Measurements from ENCODE around the gene CDCA3. TPM values are rescaled to one million over a fixed set of nuclear protein-coding genes. Genes with fewer than 3 reads are reported as not detected.
"Not testable (repeated sequence)": the region's sequence is repeated elsewhere in the genome, so short reads cannot be mapped to it uniquely, and the experiment has no call there.

The CDCA3 gene
- total RNA-seq, 5 donors from 2014 or later (not counting 1 experiment from before 2014, with no cell fraction given), result 1.1 to 2.7 (median 2.0) TPM

- H3K9me3 ChIP-seq; DNase-seq; H3K9me3 Mint-ChIP-seq; H3K27me3 ChIP-seq (replicated peaks in 1 of 2; ENCODE audit: control insufficient read depth in 2 of 2, extremely low read depth in 1 of 2, insufficient read depth in 2 of 2, low read length in 1 of 2); H3K27me3 Mint-ChIP-seq; H3K4me3 ChIP-seq (ENCODE audit: control insufficient read depth in 1 of 2, extremely low read depth in 1 of 2, low read length in 1 of 2); H3K27ac ChIP-seq (ENCODE audit: low read length); ATAC-seq (replicated peaks in 1 of 4): not testable (repeated sequence)
- ChIA-PET CTCF (interaction anchor here (0.8 to 4.7 kb wide), 7 partner anchors 21 to 243 kb away, joined by 3 to 23 read pairs (median 5); partner anchors contain the start of genes C12orf57 (in 1 of the 2) and RNU7-1 (in 1 of the 2)), POLR2A (interaction anchor here (0.6 to 0.7 kb wide), 3 partner anchors 44 to 719 kb away, joined by 3 to 4 read pairs (median 4); partner anchors contain the start of gene ENO2 (in 1 of the 2))
- WGBS (ENCODE audit: insufficient coverage), result no CpG with 5 or more reads among the region's 4 CpGs
- H3K36me3 Mint-ChIP-seq, result peaks cover 21% of the 10 kb centered on the region
- H3K4me1 ChIP-seq (ENCODE audit: control insufficient read depth in 1 of 2, extremely low read depth in 1 of 2, insufficient read depth in 2 of 2, low read length in 2 of 2), result peaks cover 20 to 71% of the 10 kb centered on the region in 2 experiments
- H3K4me3 Mint-ChIP-seq, result peak overlapping the region in 1 of 3 donors; percentile 93
- H3K4me1 Mint-ChIP-seq, result peaks cover 54 to 60% (median 57%) of the 10 kb centered on the region in 3 donors
- peak overlapping the region; percentile 66 to 89 for H3K27ac Mint-ChIP-seq
- H3K36me3 ChIP-seq (ENCODE audit: control insufficient read depth in 2 of 2, extremely low read depth in 1 of 2, insufficient read depth in 1 of 2, low read length in 1 of 2), result peaks cover 0 to 25% of the 10 kb centered on the region in 2 donors
Measured at GRCh38 chr12:6870304-6870703, 19.2 kb upstream of the CDCA3 start.

- DNase-seq (peak; percentile 63 to 92 (median 81)), ATAC-seq (replicated peaks in 1 of 4) (peak in 1 of 4 experiments; percentile 10)
- Mint-ChIP-seq H3K4me1 (peaks cover 54 to 58% (median 54%) of the 10 kb centered on the region in 3 donors), H3K4me3 (peak overlapping the region; percentile 85 to 89 (median 87)), H3K27me3 (no peaks in the 10 kb centered on the region), H3K9me3 (no peaks in the 10 kb centered on the region), H3K36me3 (peaks cover 29% of the 10 kb centered on the region), H3K27ac (peak overlapping the region; percentile 89)
- H3K4me1 ChIP-seq (ENCODE audit: control insufficient read depth in 1 of 2, extremely low read depth in 1 of 2, insufficient read depth in 2 of 2, low read length in 2 of 2), result peaks cover 20 to 70% of the 10 kb centered on the region in 2 experiments
- H3K36me3 ChIP-seq (ENCODE audit: control insufficient read depth in 2 of 2, extremely low read depth in 1 of 2, insufficient read depth in 1 of 2, low read length in 1 of 2), result peaks cover 5 to 32% of the 10 kb centered on the region in 2 donors
- CTCF ChIA-PET, result interaction anchor here (0.6 to 4.7 kb wide), 35 partner anchors 12 to 278 kb away, joined by 3 to 23 read pairs (median 4); partner anchors contain the start of genes C12orf57 (in 1 of the 2), C1R (in 1 of the 2), C1RL (in 1 of the 2) and CDCA3 (in 1 of the 2)
- H3K9me3 ChIP-seq, result no peaks in the 10 kb centered on the region
- POLR2A ChIA-PET, result interaction anchor here in 1 of 2 donors (1.0 kb wide), 1 partner anchor 74 kb away, joined by 5 read pairs; the partner anchor contains the start of genes C12orf57 and RNU7-1
- H3K27ac ChIP-seq (ENCODE audit: low read length), result peak overlapping the region; percentile 62
- no peak overlapping the region for H3K4me3 ChIP-seq (ENCODE audit: control insufficient read depth in 1 of 2, extremely low read depth in 1 of 2, low read length in 1 of 2)
- H3K27me3 ChIP-seq (replicated peaks in 1 of 2; ENCODE audit: control insufficient read depth in 2 of 2, extremely low read depth in 1 of 2, insufficient read depth in 2 of 2, low read length in 1 of 2), result no peaks in the 10 kb centered on the region
- WGBS (ENCODE audit: insufficient coverage), result 38% methylated on average over 11 of the region's 12 CpGs
Measured at GRCh38 chr12:6869049-6870021, 18.2 kb upstream of the CDCA3 start.

GRCh38 chr12:6868211-6869048 lies 17.3 kb upstream of the CDCA3 start:
- Mint-ChIP-seq H3K4me3 (peak overlapping the region; percentile 85 to 89 (median 87)), H3K9me3 (no peaks in the 10 kb centered on the region), H3K36me3 (peaks cover 31% of the 10 kb centered on the region), H3K4me1 (peaks cover 51 to 54% (median 54%) of the 10 kb centered on the region in 3 donors), H3K27ac (peak overlapping the region; percentile 89), H3K27me3 (no peaks in the 10 kb centered on the region)
- peak in 2 of 4 experiments; percentile 0 to 1 for ATAC-seq (replicated peaks in 1 of 4)
- Histone ChIP-seq H3K4me3 (ENCODE audit: control insufficient read depth in 1 of 2, extremely low read depth in 1 of 2, low read length in 1 of 2) (peak overlapping the region; percentile 62 to 65), H3K27ac (ENCODE audit: low read length) (peak overlapping the region; percentile 62), H3K27me3 (replicated peaks in 1 of 2; ENCODE audit: control insufficient read depth in 2 of 2, extremely low read depth in 1 of 2, insufficient read depth in 2 of 2, low read length in 1 of 2) (no peaks in the 10 kb centered on the region), H3K4me1 (ENCODE audit: control insufficient read depth in 1 of 2, extremely low read depth in 1 of 2, insufficient read depth in 2 of 2, low read length in 2 of 2) (peaks cover 20 to 61% of the 10 kb centered on the region in 2 experiments), H3K9me3 (no peaks in the 10 kb centered on the region), H3K36me3 (ENCODE audit: control insufficient read depth in 2 of 2, extremely low read depth in 1 of 2, insufficient read depth in 1 of 2, low read length in 1 of 2) (peaks cover 10 to 40% of the 10 kb centered on the region in 2 donors)
- WGBS (ENCODE audit: insufficient coverage), result 4% methylated on average over 10 of the region's 22 CpGs
- no peak for DNase-seq
- CTCF ChIA-PET, result interaction anchor here (0.9 to 4.7 kb wide), 14 partner anchors 13 to 277 kb away, joined by 3 to 23 read pairs (median 4); partner anchors contain the start of genes C12orf57 (in 1 of the 2), CDCA3 (in 1 of the 2), RNU7-1 (in 1 of the 2) and USP5 (in 1 of the 2)
- POLR2A ChIA-PET, result interaction anchor here in 1 of 2 donors (0.7 kb wide), 1 partner anchor 16 kb away, joined by 3 read pairs; the partner anchor contains the start of gene USP5

- under 1% methylated on average over 73 of the region's 86 CpGs for WGBS (ENCODE audit: insufficient coverage)
- Mint-ChIP-seq H3K27ac (peak within 1 kb of the TSS; percentile 91), H3K4me1 (peaks cover 49 to 54% (median 51%) of the 10 kb centered on the region in 3 donors), H3K9me3 (no peaks in the 10 kb centered on the region), H3K4me3 (peak within 1 kb of the TSS; percentile 86 to 92 (median 87)), H3K36me3 (peaks cover 34% of the 10 kb centered on the region), H3K27me3 (no peaks in the 10 kb centered on the region)
- DNase-seq (peak in 33 of 35 experiments; percentile 32 to 82 (median 52)), ATAC-seq (replicated peaks in 1 of 4) (peak; percentile 75 to 79 (median 76))
- peaks cover 20 to 56% of the 10 kb centered on the region in 2 experiments for H3K4me1 ChIP-seq (ENCODE audit: control insufficient read depth in 1 of 2, extremely low read depth in 1 of 2, insufficient read depth in 2 of 2, low read length in 2 of 2)
- ChIA-PET POLR2A (interaction anchor here (0.7 to 1.4 kb wide), 3 partner anchors 15 to 150 kb away, joined by 3 to 6 read pairs (median 5); partner anchors contain the start of gene USP5 (in 2 of the 2)), CTCF (interaction anchor here (0.6 to 2.0 kb wide), 9 partner anchors 9 to 240 kb away, joined by 3 to 12 read pairs (median 5); partner anchors contain the start of genes CDCA3 (in 1 of the 2), USP5 (in 1 of the 2) and ZNF384 (in 1 of the 2))
- H3K9me3 ChIP-seq, result no peaks in the 10 kb centered on the region
- H3K36me3 ChIP-seq (ENCODE audit: control insufficient read depth in 2 of 2, extremely low read depth in 1 of 2, insufficient read depth in 1 of 2, low read length in 1 of 2), result peaks cover 10 to 48% of the 10 kb centered on the region in 2 donors
- H3K27ac ChIP-seq (ENCODE audit: low read length), result peak within 1 kb of the TSS; percentile 86
- H3K4me3 ChIP-seq (ENCODE audit: control insufficient read depth in 1 of 2, extremely low read depth in 1 of 2, low read length in 1 of 2), result peak within 1 kb of the TSS; percentile 62 to 65
- no peaks in the 10 kb centered on the region for H3K27me3 ChIP-seq (replicated peaks in 1 of 2; ENCODE audit: control insufficient read depth in 2 of 2, extremely low read depth in 1 of 2, insufficient read depth in 2 of 2, low read length in 1 of 2)
Measured at GRCh38 chr12:6867413-6868210, 16.5 kb upstream of the CDCA3 start, which contains the start of gene TPI1. TSS of gene TPI1 (plus strand) at chr12:6867531. CDS start at chr12:6867567, 36 bp downstream.

GRCh38 chr12:6866920-6867412 lies 15.9 kb upstream of the CDCA3 start:
- Mint-ChIP-seq H3K4me3 (peak overlapping the region; percentile 86 to 92 (median 87)), H3K4me1 (peaks cover 43 to 48% (median 46%) of the 10 kb centered on the region in 3 donors), H3K27ac (peak overlapping the region; percentile 91), H3K36me3 (peaks cover 38% of the 10 kb centered on the region), H3K9me3 (no peaks in the 10 kb centered on the region), H3K27me3 (no peaks in the 10 kb centered on the region)
- Histone ChIP-seq H3K4me3 (ENCODE audit: control insufficient read depth in 1 of 2, extremely low read depth in 1 of 2, low read length in 1 of 2) (peak overlapping the region; percentile 44 to 65), H3K4me1 (ENCODE audit: control insufficient read depth in 1 of 2, extremely low read depth in 1 of 2, insufficient read depth in 2 of 2, low read length in 2 of 2) (peaks cover 16 to 49% of the 10 kb centered on the region in 2 experiments), H3K9me3 (no peaks in the 10 kb centered on the region), H3K36me3 (ENCODE audit: control insufficient read depth in 2 of 2, extremely low read depth in 1 of 2, insufficient read depth in 1 of 2, low read length in 1 of 2) (peaks cover 11 to 52% of the 10 kb centered on the region in 2 donors), H3K27me3 (replicated peaks in 1 of 2; ENCODE audit: control insufficient read depth in 2 of 2, extremely low read depth in 1 of 2, insufficient read depth in 2 of 2, low read length in 1 of 2) (no peaks in the 10 kb centered on the region), H3K27ac (ENCODE audit: low read length) (peak overlapping the region; percentile 86)
- WGBS (ENCODE audit: insufficient coverage), result 10% methylated on average over 31 of the region's 33 CpGs
- POLR2A ChIA-PET, result interaction anchor here (0.7 to 1.4 kb wide), 2 partner anchors 15 to 151 kb away, joined by 5 to 6 read pairs; partner anchors contain the start of gene USP5 (in 1 of the 2)
- ATAC-seq (replicated peaks in 1 of 4) (peak; percentile 0 to 4 (median 1)), DNase-seq (peak in 3 of 35 experiments; percentile 31 to 60 (median 44))
- CTCF ChIA-PET, result interaction anchor here (0.6 to 1.5 kb wide), 9 partner anchors 8 to 240 kb away, joined by 3 to 8 read pairs (median 5); partner anchors contain the start of genes CDCA3 (in 1 of the 2), USP5 (in 1 of the 2) and ZNF384 (in 1 of the 2)
